ENCODE measurements around the gene ZSCAN30. TPM values are rescaled to one million over a fixed set of nuclear protein-coding genes. Genes with fewer than 3 reads are reported as not detected.

ZSCAN30 gene
- total and polyA plus RNA-seq, 2 of the 13 experiments (the other 11 are each of a cell fraction or from before 2014, with no cell fraction given) = 7.4 to 7.7 TPM

- no peak for TF ChIP-seq YY1 (IDR thresholded peaks at IDR 0.05; ENCODE audit: insufficient read depth, insufficient replicate concordance, low read depth, low read length)
- TF ChIP-seq ADNP (CRISPR knock-in tag; IDR thresholded peaks at IDR 0.05) = no peak
- no peak for TF ChIP-seq ZNF674 (CRISPR knock-in tag; IDR thresholded peaks at IDR 0.05; ENCODE audit: low read depth)
- TF ChIP-seq KLF12 (CRISPR knock-in tag; IDR thresholded peaks at IDR 0.05; ENCODE audit: borderline replicate concordance) = no peak
- peak; percentile 39 for TF ChIP-seq SAP130 (CRISPR knock-in tag; IDR thresholded peaks at IDR 0.05; ENCODE audit: low read depth)
- no peak for TF ChIP-seq HNRNPUL1 (IDR thresholded peaks at IDR 0.05; ENCODE audit: low read depth, low read length)
- no peak for TF ChIP-seq SNRNP70 (IDR thresholded peaks at IDR 0.05; ENCODE audit: low read depth, low read length)
- TF ChIP-seq RFX5 (IDR thresholded peaks at IDR 0.05; ENCODE audit: low read depth, low read length) = no peak
- no peak for TF ChIP-seq ELF3 (CRISPR knock-in tag; IDR thresholded peaks at IDR 0.05)
- no peak for TF ChIP-seq ZFP36 (IDR thresholded peaks at IDR 0.05; ENCODE audit: borderline replicate concordance, low read depth, low read length, partially characterized antibody)
- no peak for TF ChIP-seq MZF1 (CRISPR knock-in tag; IDR thresholded peaks at IDR 0.05; ENCODE audit: borderline replicate concordance)
- no peak for TF ChIP-seq ZHX1 (CRISPR knock-in tag; IDR thresholded peaks at IDR 0.05; ENCODE audit: low read depth)
- no peak for TF ChIP-seq ATRX (CRISPR knock-in tag; IDR thresholded peaks at IDR 0.05; ENCODE audit: borderline replicate concordance)
- TF ChIP-seq GABPA (IDR thresholded peaks at IDR 0.05; ENCODE audit: low read depth, low read length) = no peak
- no peak for TF ChIP-seq GABPA (CRISPR knock-in tag; IDR thresholded peaks at IDR 0.05; ENCODE audit: low read depth)
- TF ChIP-seq SALL1 (CRISPR knock-in tag; IDR thresholded peaks at IDR 0.05) = no peak
- peak; percentile 45; the same call in 1 of the 2 replicates for TF ChIP-seq ZGPAT (CRISPR knock-in tag; IDR thresholded peaks at IDR 0.05)
- no peak for TF ChIP-seq POLR2AphosphoS5 (IDR thresholded peaks at IDR 0.05; ENCODE audit: low read depth, low read length)
- 0 out of 2 replicates have a peak, but pooled peaks have one; percentile 35 for TF ChIP-seq YEATS4 (CRISPR knock-in tag; IDR thresholded peaks at IDR 0.05; ENCODE audit: borderline replicate concordance)
- no peak for TF ChIP-seq ZNF20 (CRISPR knock-in tag; IDR thresholded peaks at IDR 0.05)
- no peak for TF ChIP-seq RELA (CRISPR knock-in tag; IDR thresholded peaks at IDR 0.05)
- no peak for TF ChIP-seq PCBP2 (optimal IDR thresholded peaks at IDR 0.05; ENCODE audit: low read depth, low read length, poor library complexity, severe bottlenecking)
- peak; percentile 94 for TF ChIP-seq FOXP1 (IDR thresholded peaks at IDR 0.05)
- peak; percentile 89 for TF ChIP-seq FOXP1 (CRISPR knock-in tag; IDR thresholded peaks at IDR 0.05)
- TF ChIP-seq CEBPB (IDR thresholded peaks at IDR 0.05; ENCODE audit: borderline replicate concordance, low read depth, low read length) = no peak
- TF ChIP-seq GTF2F1 (IDR thresholded peaks at IDR 0.05; ENCODE audit: low read length) = no peak
- no peak for TF ChIP-seq NPAS2 (CRISPR knock-in tag; IDR thresholded peaks at IDR 0.05; ENCODE audit: borderline replicate concordance)
- TF ChIP-seq ZNF264 (CRISPR knock-in tag; IDR thresholded peaks at IDR 0.05) = peak; percentile 43; the same call in 1 of the 2 replicates
- no peak for TF ChIP-seq PTBP1 (IDR thresholded peaks at IDR 0.05; ENCODE audit: low read depth, low read length, poor library complexity, severe bottlenecking)
- no peak for TF ChIP-seq CENPX (CRISPR knock-in tag; IDR thresholded peaks at IDR 0.05)
- TF ChIP-seq ZBTB42 (CRISPR knock-in tag; IDR thresholded peaks at IDR 0.05) = no peak
- no peak for TF ChIP-seq KLF13 (CRISPR knock-in tag; IDR thresholded peaks at IDR 0.05)
Measured at GRCh38 chr18:35231052-35231451, 59.0 kb downstream of the ZSCAN30 start (continued).

All from HepG2 (cell line).